H1 (cell line): ENCODE measurements around the gene PTPA.

Experiments used
- ASH2L ChIP-seq: fragments of 200-600, 300-600 bp; sonication (generic); IDR thresholded peaks from one replicate; pipeline ENCODE4 v1.7.1; 2017; ENCODE audit warnings: low read length
- ATF2 ChIP-seq: IDR thresholded peaks from 2 replicates; pipeline ENCODE4 v1.6.1; 2012; ENCODE audit warnings: low read length, inconsistent platforms
- CTCF ChIP-seq, 3 experiments: IDR thresholded peaks; 1 replicate in 2 of 3; 2 replicates in 1 of 3; pipeline versions ENCODE4 v1.5.1 to v1.6.1; 2011; ENCODE audit warnings: low read length in 3 of 3, mild to moderate bottlenecking in 3 of 3, inconsistent platforms in 2 of 3, low read depth in 1 of 3, moderate library complexity in 1 of 3; ENCODE audit not compliant: insufficient read depth in 1 of 3; ENCODE audit errors: control extremely low read depth in 1 of 3
- EP300 ChIP-seq, 2 experiments: IDR thresholded peaks; 1 replicate in 1 of 2; 2 replicates in 1 of 2; pipeline ENCODE4 v1.6.1; 2011 to 2012; ENCODE audit warnings: low read depth in 2 of 2, low read length in 2 of 2, mild to moderate bottlenecking in 2 of 2, borderline replicate concordance in 1 of 2, inconsistent platforms in 1 of 2, moderate library complexity in 1 of 2
- JUN ChIP-seq: IDR thresholded peaks from 2 replicates; pipeline ENCODE4 v1.6.1; 2011; ENCODE audit warnings: low read depth, mild to moderate bottlenecking, improper control_type of control experiment, low read length
- JUND ChIP-seq: IDR thresholded peaks from 2 replicates; pipeline ENCODE4 v1.6.1; 2011; ENCODE audit warnings: mild to moderate bottlenecking, improper control_type of control experiment, low read length
- MAX ChIP-seq: IDR thresholded peaks from 2 replicates; pipeline ENCODE4 v1.6.1; 2012; ENCODE audit warnings: inconsistent platforms
- POLR2A ChIP-seq, 2 experiments: IDR thresholded peaks; 1 replicate in 1 of 2; 2 replicates in 1 of 2; pipeline ENCODE4 v1.6.1; 2011; ENCODE audit warnings: low read depth in 2 of 2, low read length in 2 of 2, mild to moderate bottlenecking in 2 of 2; ENCODE audit errors: control extremely low read depth in 1 of 2
- POLR2AphosphoS5 ChIP-seq: IDR thresholded peaks from 2 replicates; pipeline ENCODE4 v1.6.1; 2011; ENCODE audit warnings: low read depth, low read length
- SIX5 ChIP-seq: IDR thresholded peaks from 2 replicates; pipeline ENCODE4 v1.6.1; 2011; ENCODE audit warnings: mild to moderate bottlenecking, low read depth, low read length
- TEAD4 ChIP-seq: IDR thresholded peaks from 2 replicates; pipeline ENCODE4 v1.6.1; 2012; ENCODE audit warnings: low read depth, low read length, inconsistent platforms, mixed read lengths

- no peak for TF ChIP-seq CTCF (IDR thresholded peaks at IDR 0.05; ENCODE audit: control extremely low read depth in 1 of 3, insufficient read depth in 1 of 3, low read depth in 1 of 3, low read length in 3 of 3)
- peak; percentile 48 for TF ChIP-seq SIX5
- TF ChIP-seq ASH2L, result peak; percentile 64
- TF ChIP-seq POLR2A (IDR thresholded peaks at IDR 0.05; ENCODE audit: control extremely low read depth in 1 of 2, low read depth in 2 of 2, low read length in 2 of 2), result peak in 1 of 2 experiments; percentile 83; a peak in 2 of 3 replicates
- TF ChIP-seq POLR2AphosphoS5, result peak; percentile 86
- TF ChIP-seq ATF2, result no peak
- peak; percentile 55; the same call in 1 of the 2 replicates for TF ChIP-seq TEAD4
- TF ChIP-seq MAX, result 0 out of 2 replicates have a peak, but pooled peaks have one; percentile 37
- TF ChIP-seq JUND, result peak; percentile 38; the same call in 1 of the 2 replicates
- TF ChIP-seq JUN, result no peak
- TF ChIP-seq EP300 (IDR thresholded peaks at IDR 0.05; ENCODE audit: borderline replicate concordance in 1 of 2, low read depth in 2 of 2, low read length in 2 of 2), result peak in 1 of 2 experiments; percentile 92; a peak in 2 of 3 replicates
Observed at GRCh38 chr9:129139993-129140396, 28.8 kb downstream of the PTPA start.
